Measurements from ENCODE around the gene PSPC1.

The PSPC1 gene

GRCh38 chr13:19664481-19665230, 118.1 kb downstream of the PSPC1 start:
- in situ Hi-C loops (cut with MboI; ENCODE audit: low pct_unique_long_range_greater_than_20kb, low sequenced_read_pairs, unreplicated experiment): no loop called here
- no peak for DNase-seq (ENCODE audit: low spot score)
- TF ChIP-seq CTCF (IDR thresholded peaks at IDR 0.05; ENCODE audit: extremely low read depth, insufficient read depth, missing control alignments): no peak

GRCh38 chr13:19663416-19663979, 119.2 kb downstream of the PSPC1 start:
- TF ChIP-seq CTCF (IDR thresholded peaks at IDR 0.05; ENCODE audit: extremely low read depth, insufficient read depth, missing control alignments): no peak
- DNase-seq (ENCODE audit: low spot score): no peak
- in situ Hi-C loops (cut with MboI; ENCODE audit: low pct_unique_long_range_greater_than_20kb, low sequenced_read_pairs, unreplicated experiment): no loop called here

- no peak for TF ChIP-seq CTCF (IDR thresholded peaks at IDR 0.05; ENCODE audit: extremely low read depth, insufficient read depth, missing control alignments)
- DNase-seq (ENCODE audit: low spot score): no peak
- in situ Hi-C loops (cut with MboI; ENCODE audit: low pct_unique_long_range_greater_than_20kb, low sequenced_read_pairs, unreplicated experiment): no loop called here
Measured at GRCh38 chr13:19661561-19661960, 121.2 kb downstream of the PSPC1 start.

GRCh38 chr13:19661126-19661525, 121.6 kb downstream of the PSPC1 start:
- no peak for DNase-seq (ENCODE audit: low spot score)
- in situ Hi-C loops (cut with MboI; ENCODE audit: low pct_unique_long_range_greater_than_20kb, low sequenced_read_pairs, unreplicated experiment): no loop called here
- TF ChIP-seq CTCF (IDR thresholded peaks at IDR 0.05; ENCODE audit: extremely low read depth, insufficient read depth, missing control alignments): no peak

- TF ChIP-seq CTCF (IDR thresholded peaks at IDR 0.05; ENCODE audit: extremely low read depth, insufficient read depth, missing control alignments): no peak
- in situ Hi-C loops (cut with MboI; ENCODE audit: low pct_unique_long_range_greater_than_20kb, low sequenced_read_pairs, unreplicated experiment): no loop called here
- no peak for DNase-seq (ENCODE audit: low spot score)
Measured at GRCh38 chr13:19658831-19659230, 123.9 kb downstream of the PSPC1 start.

- in situ Hi-C loops (cut with MboI; ENCODE audit: low pct_unique_long_range_greater_than_20kb, low sequenced_read_pairs, unreplicated experiment): no loop called here
- TF ChIP-seq CTCF (IDR thresholded peaks at IDR 0.05; ENCODE audit: extremely low read depth, insufficient read depth, missing control alignments): no peak
- DNase-seq (ENCODE audit: low spot score): no peak
Measured at GRCh38 chr13:19657872-19658591, 124.7 kb downstream of the PSPC1 start.

All from GM13977 (cell line).